ENCODE measurements around the gene RLF.

Gene RLF

DNA sequence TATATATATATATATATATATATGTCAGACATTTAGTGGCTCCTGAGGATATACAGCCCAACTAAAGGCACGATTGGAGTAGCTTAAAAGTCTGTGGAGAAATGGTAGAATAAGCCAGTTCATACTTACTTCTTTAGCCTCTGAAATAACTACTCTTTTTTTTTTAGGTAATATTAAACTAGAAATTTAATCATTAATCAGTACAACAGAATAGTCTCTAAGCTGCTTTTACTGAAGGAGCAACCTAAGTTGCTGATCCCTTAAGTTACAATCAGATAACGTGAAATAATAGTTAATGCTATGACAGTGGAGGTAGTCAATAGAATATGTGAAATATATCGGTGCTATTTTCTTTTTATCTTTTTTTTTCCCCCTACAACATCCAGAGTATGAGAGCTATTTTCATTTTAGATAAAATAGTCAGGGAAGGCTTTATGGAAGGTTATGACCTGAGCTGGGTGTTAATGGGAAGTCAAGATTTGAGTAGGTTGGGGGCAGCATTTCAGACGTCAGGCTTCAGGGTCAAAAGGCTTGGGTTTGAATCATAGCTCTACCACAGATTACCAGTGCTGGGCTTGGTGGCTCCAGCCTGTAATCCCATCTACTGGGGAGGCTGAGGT lies 112.5 kb downstream of the RLF start:
- no peak for DNase-seq (ENCODE audit: low spot score)

DNA sequence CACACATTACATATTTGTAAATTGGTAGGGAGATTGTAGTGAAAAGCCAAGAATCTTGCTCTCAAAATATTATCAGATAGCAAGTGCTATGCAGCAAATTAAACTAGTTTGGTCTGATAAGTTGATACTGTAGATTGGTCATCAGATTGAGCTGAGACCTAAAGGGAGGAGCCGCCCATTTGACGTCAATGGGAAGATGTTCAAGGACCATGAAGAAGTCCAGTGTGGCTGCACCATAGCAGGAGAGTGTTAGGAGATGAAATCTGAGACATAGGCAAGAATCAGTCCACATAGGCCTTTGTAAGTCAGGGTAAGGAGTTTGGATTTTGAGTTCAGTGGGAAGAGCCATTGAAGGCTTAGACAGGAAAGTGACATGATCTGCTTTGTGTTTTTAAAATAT lies 113.1 kb downstream of the RLF start:
- no peak for DNase-seq (ENCODE audit: low spot score)

DNA sequence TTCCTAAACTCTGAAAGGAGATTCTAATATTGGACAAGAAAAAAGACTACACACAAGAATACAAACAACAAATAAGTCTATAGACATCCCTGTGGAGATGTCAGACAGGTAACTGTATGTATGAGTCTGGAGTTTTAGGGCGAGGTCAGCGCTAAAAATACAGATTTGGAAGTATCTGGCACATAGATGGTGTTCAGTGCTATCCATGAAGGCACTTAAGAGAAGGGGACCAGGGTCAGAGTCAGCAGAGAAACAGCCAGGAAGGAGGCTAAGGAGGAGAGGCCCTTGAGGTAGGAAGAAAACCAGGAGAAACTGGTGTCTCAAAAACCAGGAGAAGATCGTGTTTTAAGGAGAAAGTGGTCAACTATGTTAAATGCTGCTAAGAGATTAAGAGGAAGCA lies 114.9 kb downstream of the RLF start:
- no peak for DNase-seq (ENCODE audit: low spot score)

DNA sequence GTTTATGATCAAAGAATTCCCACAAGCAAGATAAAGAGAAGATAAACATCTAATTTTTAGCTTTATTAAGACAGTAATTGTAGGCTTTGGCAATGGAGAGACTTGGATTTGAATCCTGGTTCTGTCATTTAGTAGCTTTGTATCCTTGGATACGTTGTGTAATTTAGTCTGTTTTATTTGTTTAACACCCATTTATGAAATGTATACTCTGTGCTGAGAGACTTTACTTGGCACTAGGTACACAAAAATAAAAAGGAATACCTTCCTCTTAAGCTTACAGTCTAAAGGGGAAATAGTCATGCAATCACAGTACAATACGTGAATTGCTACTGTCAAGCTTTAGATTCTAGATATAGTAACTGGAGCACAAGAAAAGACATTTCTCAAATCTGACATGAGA lies 120.7 kb downstream of the RLF start:
- no peak for DNase-seq (ENCODE audit: low spot score)

Measured in SW480 (cell line).